ENCODE data around the gene TCN2.

TCN2 gene

DNA sequence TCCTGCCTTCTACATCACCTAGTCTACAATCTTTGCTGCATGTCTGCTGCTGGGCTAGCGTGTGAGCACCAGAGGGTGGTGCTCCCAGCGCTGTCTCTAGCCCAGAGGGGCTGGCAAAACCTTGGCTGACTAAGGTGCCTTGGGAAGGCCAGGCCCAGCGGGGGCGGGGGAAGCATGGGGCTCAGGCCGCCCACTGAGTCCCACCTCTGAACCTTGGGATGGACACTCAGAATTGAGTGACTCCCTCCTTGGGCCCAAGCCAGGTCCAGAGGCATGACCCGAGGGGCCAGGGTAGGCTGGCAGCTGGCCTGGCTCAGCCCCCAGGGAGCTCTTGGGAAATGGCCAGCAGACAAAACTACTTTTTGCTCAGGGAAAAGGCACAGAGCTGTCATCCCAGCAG, 24.9 kb upstream of the TCN2 start:
- no peak overlapping the region for H3K4me3 ChIP-seq (replicated peaks; ENCODE audit: insufficient read depth, low read length)
- TF ChIP-seq, protein P1, sequence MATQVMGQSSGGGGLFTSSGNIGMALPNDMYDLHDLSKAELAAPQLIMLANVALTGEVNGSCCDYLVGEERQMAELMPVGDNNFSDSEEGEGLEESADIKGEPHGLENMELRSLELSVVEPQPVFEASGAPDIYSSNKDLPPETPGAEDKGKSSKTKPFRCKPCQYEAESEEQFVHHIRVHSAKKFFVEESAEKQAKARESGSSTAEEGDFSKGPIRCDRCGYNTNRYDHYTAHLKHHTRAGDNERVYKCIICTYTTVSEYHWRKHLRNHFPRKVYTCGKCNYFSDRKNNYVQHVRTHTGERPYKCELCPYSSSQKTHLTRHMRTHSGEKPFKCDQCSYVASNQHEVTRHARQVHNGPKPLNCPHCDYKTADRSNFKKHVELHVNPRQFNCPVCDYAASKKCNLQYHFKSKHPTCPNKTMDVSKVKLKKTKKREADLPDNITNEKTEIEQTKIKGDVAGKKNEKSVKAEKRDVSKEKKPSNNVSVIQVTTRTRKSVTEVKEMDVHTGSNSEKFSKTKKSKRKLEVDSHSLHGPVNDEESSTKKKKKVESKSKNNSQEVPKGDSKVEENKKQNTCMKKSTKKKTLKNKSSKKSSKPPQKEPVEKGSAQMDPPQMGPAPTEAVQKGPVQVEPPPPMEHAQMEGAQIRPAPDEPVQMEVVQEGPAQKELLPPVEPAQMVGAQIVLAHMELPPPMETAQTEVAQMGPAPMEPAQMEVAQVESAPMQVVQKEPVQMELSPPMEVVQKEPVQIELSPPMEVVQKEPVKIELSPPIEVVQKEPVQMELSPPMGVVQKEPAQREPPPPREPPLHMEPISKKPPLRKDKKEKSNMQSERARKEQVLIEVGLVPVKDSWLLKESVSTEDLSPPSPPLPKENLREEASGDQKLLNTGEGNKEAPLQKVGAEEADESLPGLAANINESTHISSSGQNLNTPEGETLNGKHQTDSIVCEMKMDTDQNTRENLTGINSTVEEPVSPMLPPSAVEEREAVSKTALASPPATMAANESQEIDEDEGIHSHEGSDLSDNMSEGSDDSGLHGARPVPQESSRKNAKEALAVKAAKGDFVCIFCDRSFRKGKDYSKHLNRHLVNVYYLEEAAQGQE (IDR thresholded peaks at IDR 0.05; ENCODE audit: insufficient replicate concordance, low read depth), result no peak
- TF ChIP-seq SPI1 (IDR thresholded peaks at IDR 0.05; ENCODE audit: borderline replicate concordance, low read depth), result no peak
- no peak for TF ChIP-seq GABPA (IDR thresholded peaks at IDR 0.05; ENCODE audit: low read depth)
- TF ChIP-seq, protein P2, sequence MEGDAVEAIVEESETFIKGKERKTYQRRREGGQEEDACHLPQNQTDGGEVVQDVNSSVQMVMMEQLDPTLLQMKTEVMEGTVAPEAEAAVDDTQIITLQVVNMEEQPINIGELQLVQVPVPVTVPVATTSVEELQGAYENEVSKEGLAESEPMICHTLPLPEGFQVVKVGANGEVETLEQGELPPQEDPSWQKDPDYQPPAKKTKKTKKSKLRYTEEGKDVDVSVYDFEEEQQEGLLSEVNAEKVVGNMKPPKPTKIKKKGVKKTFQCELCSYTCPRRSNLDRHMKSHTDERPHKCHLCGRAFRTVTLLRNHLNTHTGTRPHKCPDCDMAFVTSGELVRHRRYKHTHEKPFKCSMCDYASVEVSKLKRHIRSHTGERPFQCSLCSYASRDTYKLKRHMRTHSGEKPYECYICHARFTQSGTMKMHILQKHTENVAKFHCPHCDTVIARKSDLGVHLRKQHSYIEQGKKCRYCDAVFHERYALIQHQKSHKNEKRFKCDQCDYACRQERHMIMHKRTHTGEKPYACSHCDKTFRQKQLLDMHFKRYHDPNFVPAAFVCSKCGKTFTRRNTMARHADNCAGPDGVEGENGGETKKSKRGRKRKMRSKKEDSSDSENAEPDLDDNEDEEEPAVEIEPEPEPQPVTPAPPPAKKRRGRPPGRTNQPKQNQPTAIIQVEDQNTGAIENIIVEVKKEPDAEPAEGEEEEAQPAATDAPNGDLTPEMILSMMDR (IDR thresholded peaks at IDR 0.05; ENCODE audit: insufficient read depth, low read length), result no peak
- TF ChIP-seq POLR2AphosphoS5 (IDR thresholded peaks at IDR 0.05; ENCODE audit: low read depth), result no peak
- no peaks in the 10 kb centered on the region for H3K27me3 ChIP-seq (ENCODE audit: insufficient read depth, poor library complexity, severe bottlenecking)
- DNase-seq (ENCODE audit: low read depth in 1 of 2, low spot score in 1 of 2), result no peak
- H3K27ac ChIP-seq (replicated peaks), result no peak overlapping the region

DNA sequence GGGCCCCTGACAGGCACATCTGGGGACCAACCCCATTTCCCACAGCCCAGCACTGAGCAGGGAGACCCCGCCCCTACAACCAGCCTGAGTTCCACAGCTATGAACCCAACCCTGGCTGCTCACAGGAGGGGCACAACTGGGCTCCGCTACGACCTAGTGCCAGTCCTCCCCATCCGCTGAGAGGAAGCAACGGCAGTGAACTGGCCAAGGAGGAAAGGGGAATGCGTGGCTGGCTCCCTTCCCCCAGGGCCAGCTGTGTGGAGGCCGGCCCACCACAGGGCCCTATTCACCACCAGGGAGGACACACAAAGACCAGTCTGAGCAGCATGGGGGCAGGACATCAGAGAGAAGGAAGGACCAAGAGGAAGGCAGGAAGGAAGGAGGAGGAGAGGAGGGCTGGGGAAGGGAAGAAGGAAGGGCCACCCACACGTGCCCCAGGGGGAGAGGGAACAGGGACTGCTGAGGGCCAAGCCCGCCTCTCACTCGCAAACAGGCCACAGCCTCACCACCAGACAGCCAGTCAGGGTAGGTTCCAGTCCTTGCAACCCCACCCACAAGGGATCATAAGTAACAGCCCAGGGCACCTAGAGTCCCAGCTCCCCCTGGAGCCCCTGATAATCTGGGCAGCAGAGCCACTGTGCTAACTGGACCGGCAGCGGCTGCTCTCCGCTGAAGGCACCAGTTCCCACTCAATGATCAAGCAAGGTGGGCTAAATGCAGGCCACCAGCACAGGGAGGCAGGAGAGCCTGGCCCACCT, 24.0 kb upstream of the TCN2 start:
- H3K27ac ChIP-seq (replicated peaks), result no peak overlapping the region
- no peak overlapping the region for H3K4me3 ChIP-seq (replicated peaks; ENCODE audit: insufficient read depth, low read length)
- TF ChIP-seq, protein P1 (IDR thresholded peaks at IDR 0.05; ENCODE audit: insufficient replicate concordance, low read depth), result no peak
- no peak for TF ChIP-seq GABPA (IDR thresholded peaks at IDR 0.05; ENCODE audit: low read depth)
- TF ChIP-seq, protein P2 (IDR thresholded peaks at IDR 0.05; ENCODE audit: insufficient read depth, low read length), result no peak
- TF ChIP-seq SPI1 (IDR thresholded peaks at IDR 0.05; ENCODE audit: borderline replicate concordance, low read depth), result no peak
- no peak for TF ChIP-seq POLR2AphosphoS5 (IDR thresholded peaks at IDR 0.05; ENCODE audit: low read depth)
- no peaks in the 10 kb centered on the region for H3K27me3 ChIP-seq (ENCODE audit: insufficient read depth, poor library complexity, severe bottlenecking)
- DNase-seq (ENCODE audit: low read depth in 1 of 2, low spot score in 1 of 2), result no peak

DNA sequence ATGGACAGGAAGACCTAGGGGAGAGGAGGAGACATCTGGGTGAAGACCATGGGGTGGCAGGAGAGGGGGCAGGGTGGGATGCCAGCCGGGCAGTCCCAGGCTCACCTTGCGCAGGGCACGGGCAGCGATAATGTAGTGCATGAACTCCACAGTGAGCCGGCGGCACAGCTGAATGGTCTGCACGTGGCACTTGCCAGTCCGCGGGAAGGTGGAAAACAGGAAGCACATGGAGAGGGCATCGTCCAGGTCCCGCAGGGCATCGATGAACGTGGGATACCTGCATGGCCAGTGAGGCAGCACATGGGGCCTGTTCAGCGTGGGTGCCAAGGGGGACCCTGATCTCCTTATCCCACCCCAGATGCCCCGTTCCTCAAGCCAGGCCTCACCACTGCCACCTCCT, 22.5 kb upstream of the TCN2 start:
- no peak for DNase-seq (ENCODE audit: low read depth in 1 of 2, low spot score in 1 of 2)
- TF ChIP-seq POLR2AphosphoS5 (IDR thresholded peaks at IDR 0.05; ENCODE audit: low read depth), result 0 out of 2 replicates have a peak, but pooled peaks have one; percentile 30
- TF ChIP-seq, protein P2 (IDR thresholded peaks at IDR 0.05; ENCODE audit: insufficient read depth, low read length), result no peak
- Histone ChIP-seq H3K27me3 (ENCODE audit: insufficient read depth, poor library complexity, severe bottlenecking) (no peaks in the 10 kb centered on the region), H3K27ac (replicated peaks) (no peak overlapping the region), H3K4me3 (replicated peaks; ENCODE audit: insufficient read depth, low read length) (no peak overlapping the region)

DNA sequence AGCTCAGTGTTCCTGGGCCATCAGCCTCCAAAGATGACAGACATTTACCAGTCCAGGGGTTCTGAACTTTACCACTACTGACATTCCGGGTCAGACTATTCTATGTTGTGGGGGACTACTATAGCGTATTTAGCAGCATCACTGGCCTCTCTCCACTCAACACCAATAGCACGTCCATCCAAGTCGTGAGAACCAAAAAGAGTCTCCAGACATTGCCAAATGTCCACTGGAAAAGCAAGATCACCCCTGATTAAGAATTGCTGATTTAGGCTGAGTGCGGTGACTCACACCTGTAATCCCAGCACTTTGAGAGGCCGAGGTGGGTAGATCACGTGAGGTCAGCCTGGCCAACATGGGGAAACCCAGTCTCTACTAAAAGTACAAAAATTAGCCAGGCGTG, 20.6 kb upstream of the TCN2 start:
- Histone ChIP-seq H3K4me3 (replicated peaks; ENCODE audit: insufficient read depth, low read length) (no peak overlapping the region), H3K27me3 (ENCODE audit: insufficient read depth, poor library complexity, severe bottlenecking) (no peaks in the 10 kb centered on the region), H3K27ac (replicated peaks) (no peak overlapping the region)
- DNase-seq (ENCODE audit: low read depth in 1 of 2, low spot score in 1 of 2), result no peak
- TF ChIP-seq, protein P1 (IDR thresholded peaks at IDR 0.05; ENCODE audit: insufficient replicate concordance, low read depth), result no peak
- TF ChIP-seq, protein P2 (IDR thresholded peaks at IDR 0.05; ENCODE audit: insufficient read depth, low read length), result no peak
- TF ChIP-seq POLR2AphosphoS5 (IDR thresholded peaks at IDR 0.05; ENCODE audit: low read depth), result no peak
- no peak for TF ChIP-seq SPI1 (IDR thresholded peaks at IDR 0.05; ENCODE audit: borderline replicate concordance, low read depth)
- no peak for TF ChIP-seq GABPA (IDR thresholded peaks at IDR 0.05; ENCODE audit: low read depth)
